Measurements from ENCODE around the gene RASEF.

- no peak for TF ChIP-seq REST (IDR thresholded peaks at IDR 0.05; ENCODE audit: low read depth)
- TF ChIP-seq TAF1 (IDR thresholded peaks at IDR 0.05; ENCODE audit: low read depth): no peak
Measured at GRCh38 chr9:82988488-82988887, 74.5 kb downstream of the RASEF start.
